Fibroblast of skin of scalp (primary cell): ENCODE measurements around the gene RSAD2.
"Not testable (repeated sequence)": the region's sequence is repeated elsewhere in the genome, so short reads cannot be mapped to it uniquely, and the experiment has no call there.

Experiments used
- DNase-seq: peaks from one replicate; pipeline ENCODE4 v3.0.0-alpha.2; 2013

RSAD2 gene

DNA sequence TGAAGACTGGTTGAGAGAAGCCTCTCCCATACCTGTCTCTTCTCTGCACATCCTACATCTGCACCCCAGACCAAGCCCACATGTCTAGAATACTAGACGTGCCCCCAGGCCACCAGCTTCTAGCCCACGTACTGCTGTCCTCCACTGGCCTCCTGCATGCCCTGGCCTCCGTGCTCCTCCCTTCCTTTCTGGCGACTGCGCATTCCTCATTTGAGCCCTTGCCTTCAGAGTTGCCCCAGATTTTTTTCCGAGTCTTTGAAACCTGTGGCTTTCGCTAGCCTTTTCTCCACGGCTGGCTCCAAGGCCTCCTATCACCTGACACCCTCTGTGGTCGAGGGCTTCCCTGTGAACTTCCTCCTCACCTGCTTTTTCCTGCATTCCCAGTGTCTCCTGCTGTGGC lies 50.9 kb downstream of the RSAD2 start:
- DNase-seq, result no peak

DNA sequence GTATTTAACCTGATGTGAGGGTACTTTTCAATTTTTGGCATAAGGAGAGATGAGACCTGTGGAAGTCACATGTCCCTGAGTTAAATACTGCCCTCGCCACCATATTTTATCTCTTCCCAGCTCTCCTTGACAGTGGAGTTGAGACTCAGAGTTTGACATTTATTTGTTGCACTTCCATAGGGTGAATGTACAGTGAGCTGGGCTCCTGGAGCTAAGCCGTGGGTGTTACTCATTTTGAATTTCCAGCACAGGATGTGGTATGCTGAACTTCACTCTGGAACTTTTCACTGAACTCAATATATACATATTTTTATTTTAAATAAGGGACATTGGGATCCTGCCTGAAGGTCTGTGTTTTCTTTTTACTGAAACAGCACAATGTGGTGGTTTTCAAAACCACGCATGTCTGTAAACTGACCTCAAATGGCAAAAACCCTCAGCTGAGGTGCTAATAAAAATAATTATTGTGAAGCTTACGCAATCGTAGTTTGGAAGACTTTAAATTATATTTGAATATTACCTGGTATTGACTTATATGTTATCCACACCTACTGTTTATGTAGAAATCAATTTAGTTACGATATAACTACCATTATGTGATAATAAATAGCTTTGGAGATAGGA lies 51.7 kb downstream of the RSAD2 start:
- peak; percentile 32 for DNase-seq

DNA sequence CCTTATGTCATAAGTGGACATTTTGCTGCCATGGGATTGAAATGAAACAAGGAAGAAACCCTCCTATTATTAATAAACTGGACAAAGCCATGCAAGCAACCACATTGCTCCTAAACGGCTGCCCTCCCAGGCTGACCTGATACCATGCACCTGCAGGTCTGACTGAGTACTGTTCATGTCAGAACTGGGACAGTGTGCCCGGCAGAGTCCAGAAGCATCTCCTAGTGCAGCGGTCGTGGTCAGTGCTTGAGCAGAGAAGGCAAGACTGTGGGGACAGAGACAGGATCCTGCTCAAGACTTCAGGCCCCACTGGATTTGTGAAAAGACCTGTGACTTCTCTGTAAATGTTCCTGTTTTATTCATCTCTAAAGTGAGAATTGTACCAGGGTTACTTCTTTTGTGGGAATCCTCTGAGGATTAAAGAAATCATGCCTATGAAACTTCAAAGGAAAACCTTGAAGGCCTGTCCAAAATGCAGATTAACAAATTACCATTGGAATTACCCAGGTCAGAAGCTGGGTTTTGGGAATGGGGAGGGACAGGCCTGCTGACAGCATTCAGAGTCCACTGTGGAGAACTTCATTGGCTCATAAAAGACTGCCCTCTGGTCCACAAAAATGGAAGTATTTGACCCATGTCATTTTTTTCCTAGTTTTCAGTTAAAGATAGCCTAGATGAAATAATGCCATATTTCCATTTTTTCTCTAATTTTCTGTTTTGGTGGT lies 53.5 kb downstream of the RSAD2 start:
- DNase-seq, result no peak

DNA sequence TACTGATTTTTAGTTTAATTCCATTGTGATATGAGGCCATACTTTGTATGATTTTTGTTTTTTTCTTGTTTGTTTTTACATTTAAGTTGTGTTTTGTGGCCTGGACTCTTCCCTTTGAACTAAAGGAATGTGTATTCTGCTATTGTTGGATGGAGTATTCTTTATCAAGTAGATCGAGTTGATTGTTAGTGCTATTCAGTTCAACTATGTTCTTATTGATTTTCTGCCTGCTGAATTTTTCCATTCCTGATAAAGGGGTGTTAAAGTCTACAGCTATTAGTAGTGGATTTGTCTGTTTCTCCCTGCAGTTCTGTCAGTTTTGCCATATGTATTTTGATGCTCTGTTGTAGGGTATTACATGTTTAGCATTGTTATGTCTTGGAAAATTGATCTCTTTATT lies 54.2 kb downstream of the RSAD2 start:
- no peak for DNase-seq

DNA sequence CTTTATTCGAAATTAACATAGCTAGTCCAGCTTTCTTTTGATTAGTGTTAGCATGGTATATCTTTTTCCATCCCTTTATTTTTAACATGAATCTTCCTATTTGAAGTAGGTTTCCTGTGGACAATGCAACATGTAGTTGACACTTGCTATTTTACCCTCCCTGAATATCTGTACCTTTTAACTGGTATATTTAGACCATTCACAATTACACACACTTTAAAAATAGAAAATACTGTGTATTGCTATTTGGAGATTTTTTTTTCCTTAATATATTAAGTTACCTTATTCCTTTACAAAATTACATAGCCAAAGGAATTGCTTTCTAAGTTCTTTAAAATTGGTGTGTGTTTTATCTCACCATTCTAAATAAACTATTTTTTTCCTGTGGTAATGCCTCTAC lies 54.6 kb downstream of the RSAD2 start:
- no peak for DNase-seq

DNA sequence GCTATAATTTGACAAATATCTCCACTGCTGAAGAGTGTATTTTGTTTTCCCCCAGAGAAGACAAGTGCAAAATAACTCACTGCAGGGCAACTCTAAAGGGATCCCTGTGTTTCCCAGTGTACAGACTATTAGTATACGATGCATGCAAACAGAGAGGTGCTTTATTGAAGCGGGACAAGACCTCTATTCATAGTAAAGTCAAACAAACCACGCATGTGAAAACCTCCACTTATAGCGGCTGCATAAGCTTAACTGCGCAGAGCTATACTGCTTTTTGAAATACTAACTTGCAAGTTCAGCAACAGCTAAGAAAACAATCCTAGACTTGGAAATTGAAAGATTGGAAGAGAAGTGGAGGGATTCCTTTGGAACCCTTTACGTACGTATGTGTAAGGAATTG lies 55.3 kb downstream of the RSAD2 start:
- DNase-seq, result no peak

DNA sequence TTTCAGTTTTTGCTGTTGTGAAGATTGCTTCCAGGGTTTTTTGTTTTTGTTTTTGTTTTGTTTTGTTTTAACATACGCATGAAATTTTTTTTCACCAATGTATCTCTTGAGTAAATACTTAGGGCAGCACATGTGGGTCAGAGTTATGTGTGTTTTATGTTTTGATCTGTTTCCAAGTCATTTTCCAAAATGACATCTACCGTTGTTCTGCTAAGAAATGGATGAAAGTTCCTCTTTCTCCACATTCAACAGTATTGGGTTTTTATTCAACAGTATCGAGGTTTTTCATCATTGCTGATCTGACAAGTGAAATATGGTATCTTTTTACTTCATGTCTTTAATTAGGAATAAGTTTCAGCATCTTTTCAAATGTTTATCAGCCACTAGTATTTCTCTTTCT lies 56.3 kb downstream of the RSAD2 start:
- DNase-seq, result no peak

DNA sequence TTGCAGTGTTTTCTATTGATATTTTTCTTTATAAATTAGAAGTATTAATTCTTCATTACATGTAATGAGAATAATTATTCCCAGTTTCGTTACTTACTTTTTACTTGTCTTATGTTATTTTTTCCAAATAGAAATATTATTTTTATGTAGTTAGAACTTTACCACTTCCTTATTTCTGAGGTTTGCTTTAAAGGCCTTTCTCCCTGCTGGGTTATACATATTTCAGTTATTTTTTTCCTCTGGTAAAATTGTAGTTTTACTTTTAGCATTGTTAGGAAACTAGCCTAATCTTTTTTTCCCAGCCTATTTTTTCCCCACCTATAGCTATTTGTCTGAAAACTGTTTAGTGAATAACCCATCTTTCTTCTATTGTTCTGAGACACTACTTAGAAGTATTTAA lies 56.8 kb downstream of the RSAD2 start:
- DNase-seq, result no peak

DNA sequence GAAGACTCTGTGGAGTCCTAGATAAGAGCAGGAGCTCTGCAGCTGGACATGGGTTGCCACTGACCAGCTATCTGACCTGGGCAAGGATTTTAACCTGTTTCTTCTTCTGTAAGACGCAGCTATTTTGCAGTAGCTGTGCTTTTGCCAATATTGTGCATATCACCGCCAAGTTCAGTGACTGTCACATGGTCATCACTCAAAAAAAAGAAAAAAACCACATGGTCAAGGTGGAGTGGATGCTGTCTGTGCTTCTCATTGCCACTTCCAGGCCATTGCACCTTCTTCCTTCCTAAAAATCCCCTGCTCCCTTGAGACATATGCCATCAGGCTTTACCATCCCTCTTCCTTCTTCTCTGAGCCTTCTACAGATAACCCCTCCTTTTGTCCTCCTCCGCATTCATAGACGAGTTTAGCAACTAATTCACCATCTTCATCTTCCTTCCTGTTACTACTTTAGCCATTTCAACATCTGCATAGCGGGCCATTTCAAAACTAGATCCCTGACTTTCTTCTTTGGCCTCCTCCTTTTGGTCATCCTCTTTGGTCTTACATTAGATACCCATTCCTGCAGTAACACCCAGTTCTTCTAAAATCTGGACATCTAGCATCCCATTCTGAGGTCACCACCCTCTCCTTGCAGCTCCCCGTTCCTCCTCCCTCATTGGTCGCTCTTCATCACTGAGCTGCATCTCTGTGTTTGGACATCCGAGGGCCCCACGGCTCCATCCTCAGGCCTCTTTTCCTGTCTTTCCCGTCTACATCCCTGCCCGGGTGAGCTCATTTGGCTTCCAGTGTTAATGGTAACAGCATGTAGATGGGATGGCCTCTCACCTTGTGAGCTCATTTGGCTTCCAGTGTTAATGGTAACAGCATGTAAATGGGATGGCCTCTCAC lies 57.4 kb downstream of the RSAD2 start:
- DNase-seq, result no peak

DNA sequence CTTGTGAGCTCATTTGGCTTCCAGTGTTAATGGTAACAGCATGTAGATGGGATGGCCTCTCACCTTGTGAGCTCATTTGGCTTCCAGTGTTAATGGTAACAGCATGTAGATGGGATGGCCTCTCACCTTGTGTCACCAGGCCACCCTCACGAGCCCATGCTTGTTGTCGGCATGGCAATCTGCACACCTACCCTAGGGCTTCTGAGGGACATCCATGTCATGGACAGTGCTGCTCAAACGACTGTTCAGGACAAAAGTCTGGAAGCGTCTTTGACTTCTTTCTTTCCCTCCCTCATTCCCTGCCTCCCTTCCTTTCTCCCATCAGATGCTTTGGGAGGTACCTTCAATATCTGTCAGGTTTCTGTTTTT lies 58.1 kb downstream of the RSAD2 start:
- not testable (repeated sequence) for DNase-seq

DNA sequence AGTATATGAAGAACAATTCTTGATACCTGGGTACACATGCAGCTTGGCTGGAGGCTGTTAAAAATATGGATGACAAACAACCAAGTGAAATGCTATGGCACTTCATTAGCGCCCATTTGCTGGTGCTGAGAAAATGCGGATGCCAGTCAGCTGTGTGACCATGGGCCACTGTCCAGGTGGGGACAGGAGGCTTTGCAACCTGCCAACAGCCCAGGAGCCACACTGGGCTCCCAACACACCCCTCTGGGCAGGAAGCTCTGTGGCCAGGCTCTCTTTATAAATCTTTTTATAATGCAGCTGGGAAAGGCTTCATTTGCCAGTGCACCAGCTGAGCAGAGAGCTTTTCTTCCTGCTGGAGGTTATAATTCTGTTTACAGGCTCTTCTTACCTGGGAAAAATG lies 59.6 kb downstream of the RSAD2 start:
- DNase-seq, result no peak

DNA sequence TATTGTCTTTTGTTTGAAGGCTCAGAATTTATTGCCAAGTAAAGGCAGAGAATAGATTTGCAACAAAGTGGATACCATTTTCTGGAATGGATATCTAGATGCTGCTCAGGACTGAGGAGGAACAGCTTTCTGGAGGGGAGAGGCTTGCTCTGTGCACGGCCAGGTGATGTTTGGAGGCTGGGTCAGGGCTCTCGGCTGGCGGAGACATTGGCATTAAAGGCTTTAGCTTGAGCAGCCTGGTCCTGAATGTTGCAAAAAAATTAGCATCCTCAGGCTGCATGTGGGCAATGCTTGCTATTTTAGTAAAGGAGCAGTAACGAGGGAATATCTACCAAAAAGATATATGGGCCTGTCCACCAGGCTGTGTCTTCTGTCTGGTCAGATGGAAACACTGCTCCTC lies 60.0 kb downstream of the RSAD2 start:
- DNase-seq, result no peak

DNA sequence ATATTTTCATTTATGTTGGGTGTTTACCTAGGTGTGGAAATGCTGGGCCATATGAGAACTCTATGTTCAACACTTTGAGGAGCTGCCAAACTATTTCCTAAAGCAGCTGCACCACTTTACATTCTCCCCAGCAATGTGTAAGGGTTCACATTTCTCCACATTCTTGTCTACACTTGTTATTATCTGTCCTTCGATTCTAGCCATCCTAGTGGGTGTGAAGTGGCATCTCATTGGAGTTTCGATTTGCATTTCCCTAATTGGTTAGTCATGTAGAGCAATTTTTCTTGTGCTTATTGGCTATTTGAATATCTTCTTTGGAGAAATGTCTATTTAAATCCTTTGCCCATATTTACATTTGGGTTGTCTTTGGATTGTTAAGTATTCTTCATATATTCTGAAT lies 61.5 kb downstream of the RSAD2 start:
- no peak for DNase-seq

DNA sequence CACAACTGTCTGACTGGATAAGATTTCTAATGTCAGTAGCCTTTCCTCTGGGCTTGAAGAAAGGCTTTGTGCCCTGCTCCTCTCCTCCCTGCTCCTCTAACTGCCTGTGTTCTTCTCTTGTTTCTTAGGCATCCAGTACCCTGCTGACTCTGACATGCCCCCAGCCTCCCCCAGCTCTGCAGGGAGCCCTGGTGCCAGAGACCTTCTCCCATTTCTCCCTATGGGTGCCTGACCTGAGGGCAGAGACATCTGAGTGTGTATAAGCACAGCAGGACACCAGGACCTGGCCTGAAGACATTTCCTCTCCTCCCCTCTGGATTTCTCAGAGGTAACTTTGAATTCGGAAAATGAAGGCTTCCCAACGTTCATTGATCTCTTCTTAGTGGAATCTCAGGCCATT lies 63.2 kb downstream of the RSAD2 start:
- no peak for DNase-seq

DNA sequence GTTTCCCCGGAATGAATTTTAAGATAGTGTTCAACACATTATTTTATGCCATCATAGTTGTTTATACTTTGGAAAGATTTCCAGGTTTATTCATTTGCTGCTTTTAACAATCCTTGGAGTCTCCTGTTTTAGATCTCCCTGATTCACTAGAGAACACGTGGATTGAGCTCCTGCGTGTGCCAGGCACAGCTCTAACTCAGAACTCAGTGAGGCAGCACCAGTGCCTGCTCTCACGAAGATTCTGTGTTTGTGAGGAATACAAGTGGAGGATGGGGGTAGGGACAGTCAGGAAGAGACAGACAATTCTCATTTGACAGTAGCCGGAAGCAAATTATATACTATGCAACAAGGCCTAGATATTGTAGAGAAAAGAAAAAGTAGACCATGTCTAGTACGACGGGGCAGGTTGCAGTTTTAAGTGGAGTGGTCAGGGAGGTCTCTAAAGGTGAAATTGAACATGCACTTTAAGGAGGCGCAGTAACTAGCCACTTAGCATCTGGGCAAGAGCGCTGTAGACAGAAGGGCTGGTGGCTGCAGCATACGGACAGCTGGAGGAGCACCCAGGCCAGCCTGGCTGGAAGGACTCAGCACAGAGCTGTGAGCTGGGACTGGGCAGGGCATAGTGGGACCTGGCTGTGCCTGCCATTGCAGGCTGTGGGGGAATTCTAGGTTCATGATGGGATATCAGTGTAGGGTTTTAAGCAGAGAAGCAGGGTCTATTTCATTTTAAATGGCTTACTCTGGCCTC lies 63.9 kb downstream of the RSAD2 start:
- DNase-seq, result no peak

DNA sequence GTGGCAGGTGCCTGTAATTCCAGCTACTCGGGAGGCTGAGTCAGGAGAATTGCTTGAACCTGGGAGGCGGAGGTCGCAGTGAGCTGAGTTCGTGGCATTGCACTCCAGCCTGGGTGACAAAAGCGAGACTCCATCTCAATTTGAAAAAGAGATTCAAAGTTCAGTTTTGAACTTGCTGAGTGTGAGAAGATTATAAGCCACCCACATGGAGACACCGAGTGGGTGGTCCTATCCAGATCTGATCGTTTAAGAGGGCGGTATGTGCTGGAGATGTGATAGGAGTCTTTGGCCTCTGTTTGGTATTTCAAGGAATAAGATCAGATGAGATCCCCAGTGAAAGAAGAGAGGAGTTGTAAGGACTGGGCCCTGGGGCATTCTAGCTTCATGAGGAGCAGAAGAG lies 65.3 kb downstream of the RSAD2 start:
- DNase-seq, result no peak

DNA sequence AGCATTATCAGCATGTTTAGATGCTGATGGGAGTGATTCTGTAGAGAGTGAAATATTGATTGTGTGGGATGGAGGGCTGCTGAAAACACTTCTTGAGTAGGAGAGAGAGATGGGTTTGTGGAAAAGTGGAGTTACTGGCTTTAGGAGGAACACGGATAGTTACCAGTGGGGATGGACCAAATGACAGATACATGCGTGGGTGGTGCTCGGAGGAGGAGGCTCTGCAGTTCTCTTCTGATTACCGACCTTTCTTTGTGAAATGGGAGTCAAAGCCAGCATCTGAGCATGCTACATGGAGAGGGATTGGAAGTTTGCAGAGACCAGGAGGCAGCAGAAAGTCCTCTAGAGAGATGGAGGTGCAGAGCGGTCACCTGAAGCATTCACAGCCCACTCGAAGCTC lies 65.9 kb downstream of the RSAD2 start:
- DNase-seq, result no peak

DNA sequence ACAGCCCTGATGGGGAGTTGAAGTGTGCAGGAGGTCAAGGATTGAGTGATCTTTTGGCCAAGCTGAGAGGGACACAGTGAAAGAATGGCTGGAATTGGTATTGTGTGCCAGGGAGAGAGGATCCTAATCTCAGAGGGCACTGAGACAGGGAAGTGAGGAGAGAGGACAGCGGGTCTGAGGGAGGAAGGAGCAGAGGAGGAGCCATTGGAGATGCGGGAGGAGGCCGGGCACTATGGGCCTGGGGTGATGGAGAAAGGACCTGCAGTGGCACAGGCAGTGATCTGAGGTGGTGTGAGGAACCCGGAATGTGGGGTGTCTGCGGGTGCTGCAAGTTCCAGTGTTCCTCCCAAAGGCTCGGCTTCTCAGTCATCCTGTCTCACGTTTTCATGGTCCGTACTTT lies 66.4 kb downstream of the RSAD2 start:
- no peak for DNase-seq

DNA sequence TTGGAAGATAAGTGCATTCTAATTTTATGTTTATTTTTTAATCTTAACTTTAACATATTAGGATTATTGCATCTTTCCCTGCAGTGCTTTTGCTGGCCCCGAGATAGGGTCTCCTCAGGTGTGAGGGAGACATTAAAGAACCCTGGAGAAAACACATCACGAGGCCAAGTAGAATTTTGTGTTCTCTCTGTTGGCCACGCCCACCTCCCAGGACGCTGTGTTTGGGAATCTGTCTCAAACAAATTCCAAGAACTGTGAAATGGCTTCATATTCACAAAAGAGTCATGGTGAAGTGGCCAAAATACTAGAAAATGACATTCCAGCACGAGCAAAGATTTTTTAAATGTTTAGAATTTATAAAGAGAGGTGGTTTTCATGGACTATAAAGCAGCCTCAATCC lies 67.0 kb downstream of the RSAD2 start:
- no peak for DNase-seq

DNA sequence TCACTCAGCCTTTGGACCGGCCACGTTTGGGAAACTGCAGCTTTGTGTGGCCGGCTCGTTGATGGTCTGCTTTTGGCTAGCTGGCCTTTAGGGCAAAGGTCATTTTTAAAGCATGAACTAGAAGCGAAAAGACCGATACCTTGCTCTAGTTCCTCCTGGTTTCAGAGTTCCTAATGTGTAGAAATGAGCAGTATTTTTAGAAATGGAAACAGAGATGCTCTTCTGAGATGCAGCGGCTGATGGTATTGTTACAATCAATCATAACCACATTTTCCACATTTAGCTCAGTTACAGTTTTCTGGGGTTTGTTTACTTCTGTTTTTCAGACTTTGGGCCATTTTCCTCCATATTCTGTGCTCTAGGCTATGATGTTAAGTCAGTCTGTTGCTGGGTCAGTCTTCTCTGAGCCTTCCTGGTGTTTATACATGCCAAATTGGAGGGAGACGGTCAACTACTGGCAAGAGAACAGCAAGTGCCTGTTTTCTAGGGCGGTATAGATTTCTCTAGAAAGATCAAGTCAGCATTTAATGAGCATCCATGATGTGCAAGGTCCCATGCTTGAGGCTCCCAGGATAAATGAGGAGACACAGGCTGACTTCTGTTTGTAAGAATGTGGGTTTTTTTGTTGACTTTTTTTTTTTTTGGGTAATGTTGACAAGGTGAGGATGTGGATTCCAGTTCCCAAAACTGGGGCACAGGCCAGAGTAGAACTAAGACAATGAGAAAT lies 67.7 kb downstream of the RSAD2 start:
- DNase-seq, result no peak

DNA sequence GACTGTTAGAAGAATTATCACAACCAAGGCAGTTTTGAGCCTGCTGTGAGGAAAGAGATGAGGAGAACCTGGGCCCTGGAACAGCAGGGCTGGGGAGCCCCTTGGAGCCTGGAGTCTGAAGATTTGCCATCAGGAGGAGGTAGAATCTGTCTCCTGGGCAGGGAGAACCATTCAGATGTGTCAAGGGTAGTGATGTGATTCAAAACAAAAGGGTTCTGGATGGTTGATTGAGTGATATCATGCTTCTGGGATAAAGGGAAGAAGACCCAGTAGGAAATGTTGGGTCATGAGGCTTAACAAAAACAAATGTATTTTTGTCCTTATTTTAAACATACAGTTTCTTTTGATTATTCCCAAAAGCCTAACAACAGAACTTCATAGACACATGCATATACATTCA lies 68.2 kb downstream of the RSAD2 start:
- no peak for DNase-seq

DNA sequence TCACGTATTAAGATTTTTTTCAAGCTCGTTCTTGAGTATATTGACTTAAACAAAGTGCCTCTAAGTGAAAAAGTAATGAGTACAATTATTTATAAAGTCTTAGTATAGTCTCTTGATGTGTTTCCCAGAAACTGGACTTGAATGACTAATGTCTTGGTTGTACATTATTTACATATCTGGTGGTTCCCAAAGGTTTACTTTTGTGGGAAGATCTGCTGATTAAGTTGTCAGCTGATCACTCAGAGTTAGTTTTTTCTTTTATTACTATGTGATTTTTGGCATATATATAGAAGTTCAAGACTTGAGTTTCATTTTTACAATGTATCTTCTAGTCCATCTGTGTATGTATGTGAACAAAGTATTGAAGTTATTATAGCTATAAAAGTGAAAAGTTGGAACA lies 69.1 kb downstream of the RSAD2 start:
- peak; percentile 93 for DNase-seq
